ENCODE results near the gene FITM2.

Gene FITM2

DNA sequence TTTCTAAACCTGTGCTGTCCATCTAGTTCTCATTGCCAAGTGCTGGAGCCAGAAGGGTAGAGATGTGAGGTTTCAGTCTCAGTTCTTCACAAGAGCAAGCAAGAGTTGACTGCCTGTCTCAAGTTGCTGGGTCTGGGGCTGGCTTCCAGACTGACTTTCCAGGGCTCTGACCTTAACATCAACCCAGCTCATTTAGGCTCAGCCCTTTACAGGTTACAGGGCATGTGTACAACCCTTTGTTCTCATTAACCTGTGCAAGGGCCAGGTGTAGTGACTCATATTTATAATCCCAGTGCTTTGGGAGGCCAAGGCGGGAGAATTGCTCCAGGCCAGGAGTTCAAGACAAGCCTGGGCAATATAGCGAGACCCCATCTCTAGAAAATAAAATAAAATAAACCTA lies 30.6 kb downstream of the FITM2 start:
- DNase-seq (ENCODE audit: low spot score) = no peak
- TF ChIP-seq, protein P1, sequence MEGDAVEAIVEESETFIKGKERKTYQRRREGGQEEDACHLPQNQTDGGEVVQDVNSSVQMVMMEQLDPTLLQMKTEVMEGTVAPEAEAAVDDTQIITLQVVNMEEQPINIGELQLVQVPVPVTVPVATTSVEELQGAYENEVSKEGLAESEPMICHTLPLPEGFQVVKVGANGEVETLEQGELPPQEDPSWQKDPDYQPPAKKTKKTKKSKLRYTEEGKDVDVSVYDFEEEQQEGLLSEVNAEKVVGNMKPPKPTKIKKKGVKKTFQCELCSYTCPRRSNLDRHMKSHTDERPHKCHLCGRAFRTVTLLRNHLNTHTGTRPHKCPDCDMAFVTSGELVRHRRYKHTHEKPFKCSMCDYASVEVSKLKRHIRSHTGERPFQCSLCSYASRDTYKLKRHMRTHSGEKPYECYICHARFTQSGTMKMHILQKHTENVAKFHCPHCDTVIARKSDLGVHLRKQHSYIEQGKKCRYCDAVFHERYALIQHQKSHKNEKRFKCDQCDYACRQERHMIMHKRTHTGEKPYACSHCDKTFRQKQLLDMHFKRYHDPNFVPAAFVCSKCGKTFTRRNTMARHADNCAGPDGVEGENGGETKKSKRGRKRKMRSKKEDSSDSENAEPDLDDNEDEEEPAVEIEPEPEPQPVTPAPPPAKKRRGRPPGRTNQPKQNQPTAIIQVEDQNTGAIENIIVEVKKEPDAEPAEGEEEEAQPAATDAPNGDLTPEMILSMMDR (IDR thresholded peaks at IDR 0.05; ENCODE audit: poor library complexity, severe bottlenecking) = no peak
- no peaks in the 10 kb centered on the region for H3K9me3 ChIP-seq (ENCODE audit: severe bottlenecking)
- ATAC-seq (ENCODE audit: low read depth) = peak; percentile 26
- H3K27ac ChIP-seq (ENCODE audit: poor library complexity, severe bottlenecking) = no peak overlapping the region
- H3K36me3 ChIP-seq (ENCODE audit: low read depth) = no peaks in the 10 kb centered on the region
- no peaks in the 10 kb centered on the region for H3K27me3 ChIP-seq (ENCODE audit: insufficient read depth, poor library complexity, severe bottlenecking)
- no peak overlapping the region for H3K4me3 ChIP-seq (ENCODE audit: severe bottlenecking)
- H3K4me1 ChIP-seq (ENCODE audit: insufficient read depth, poor library complexity, severe bottlenecking) = peaks cover 18% of the 10 kb centered on the region

DNA sequence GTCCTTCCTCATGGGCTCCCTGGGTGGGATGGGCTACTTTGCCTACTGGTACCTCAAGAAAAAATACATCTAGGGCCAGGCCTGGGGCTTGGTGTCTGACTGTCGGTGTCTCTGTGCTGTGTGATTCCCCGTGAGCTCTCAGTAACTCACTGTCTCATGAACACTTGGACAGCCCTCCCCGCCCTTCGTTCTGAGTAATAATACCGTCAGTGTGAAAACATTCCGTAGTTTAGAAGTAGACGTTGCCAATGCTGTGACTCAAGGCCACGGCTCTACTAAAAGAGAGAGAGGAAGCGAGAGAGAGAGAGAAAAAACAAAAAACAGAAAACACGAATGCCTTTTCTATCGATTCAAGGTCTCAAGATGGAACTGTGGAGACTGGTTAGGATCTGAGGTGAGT lies 31.8 kb downstream of the FITM2 start:
- ATAC-seq (ENCODE audit: low read depth) = peak; percentile 98
- Histone ChIP-seq H3K4me3 (ENCODE audit: severe bottlenecking) (no peak overlapping the region), H3K9me3 (ENCODE audit: severe bottlenecking) (no peaks in the 10 kb centered on the region), H3K27ac (ENCODE audit: poor library complexity, severe bottlenecking) (peak overlapping the region; percentile 37), H3K27me3 (ENCODE audit: insufficient read depth, poor library complexity, severe bottlenecking) (no peaks in the 10 kb centered on the region), H3K36me3 (ENCODE audit: low read depth) (no peaks in the 10 kb centered on the region), H3K4me1 (ENCODE audit: insufficient read depth, poor library complexity, severe bottlenecking) (peaks cover 18% of the 10 kb centered on the region)
- TF ChIP-seq, protein P1 (IDR thresholded peaks at IDR 0.05; ENCODE audit: poor library complexity, severe bottlenecking) = no peak
- peak; percentile 93 for DNase-seq (ENCODE audit: low spot score)

DNA sequence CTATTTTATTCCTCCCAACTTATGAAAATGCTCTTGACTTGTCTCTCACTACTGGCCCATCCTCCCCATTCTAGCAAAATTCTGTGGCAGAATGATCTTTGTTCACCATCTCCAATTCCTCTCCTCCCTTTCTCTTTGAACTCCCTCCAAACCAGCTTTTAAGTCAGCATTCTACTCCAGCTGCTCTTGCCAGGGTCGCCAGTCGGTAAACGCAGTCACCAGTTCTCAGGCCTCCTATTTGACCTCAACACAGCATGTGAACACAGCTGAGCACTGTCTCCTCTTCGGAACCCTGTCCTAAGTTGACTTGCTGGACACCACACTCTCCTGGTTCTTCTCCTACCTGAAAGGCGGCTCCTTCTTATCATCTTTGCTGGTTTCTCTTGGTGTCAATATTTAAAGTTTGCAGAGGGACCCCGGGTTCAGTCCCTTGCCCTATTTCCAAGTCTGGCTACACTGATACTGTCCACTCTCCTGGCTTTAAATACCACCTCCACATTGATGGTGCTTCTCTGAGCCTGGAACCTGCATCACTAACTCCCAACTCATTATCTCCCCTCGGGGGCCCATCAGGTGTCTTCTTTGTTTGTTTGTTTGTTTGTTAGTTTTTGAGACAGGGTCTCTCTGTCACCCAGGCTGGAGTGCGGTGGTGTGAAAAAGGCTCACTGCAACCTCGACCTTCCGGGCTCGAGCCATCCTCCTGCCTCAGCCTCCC lies 36.5 kb downstream of the FITM2 start:
- Histone ChIP-seq H3K27me3 (ENCODE audit: insufficient read depth, poor library complexity, severe bottlenecking) (peaks cover 3% of the 10 kb centered on the region), H3K27ac (ENCODE audit: poor library complexity, severe bottlenecking) (no peak overlapping the region), H3K4me1 (ENCODE audit: insufficient read depth, poor library complexity, severe bottlenecking) (peaks cover 7% of the 10 kb centered on the region), H3K36me3 (ENCODE audit: low read depth) (no peaks in the 10 kb centered on the region), H3K4me3 (ENCODE audit: severe bottlenecking) (no peak overlapping the region), H3K9me3 (ENCODE audit: severe bottlenecking) (no peaks in the 10 kb centered on the region)
- no peak for DNase-seq (ENCODE audit: low spot score)
- TF ChIP-seq, protein P1 (IDR thresholded peaks at IDR 0.05; ENCODE audit: poor library complexity, severe bottlenecking) = no peak
- ATAC-seq (ENCODE audit: low read depth) = no peak

DNA sequence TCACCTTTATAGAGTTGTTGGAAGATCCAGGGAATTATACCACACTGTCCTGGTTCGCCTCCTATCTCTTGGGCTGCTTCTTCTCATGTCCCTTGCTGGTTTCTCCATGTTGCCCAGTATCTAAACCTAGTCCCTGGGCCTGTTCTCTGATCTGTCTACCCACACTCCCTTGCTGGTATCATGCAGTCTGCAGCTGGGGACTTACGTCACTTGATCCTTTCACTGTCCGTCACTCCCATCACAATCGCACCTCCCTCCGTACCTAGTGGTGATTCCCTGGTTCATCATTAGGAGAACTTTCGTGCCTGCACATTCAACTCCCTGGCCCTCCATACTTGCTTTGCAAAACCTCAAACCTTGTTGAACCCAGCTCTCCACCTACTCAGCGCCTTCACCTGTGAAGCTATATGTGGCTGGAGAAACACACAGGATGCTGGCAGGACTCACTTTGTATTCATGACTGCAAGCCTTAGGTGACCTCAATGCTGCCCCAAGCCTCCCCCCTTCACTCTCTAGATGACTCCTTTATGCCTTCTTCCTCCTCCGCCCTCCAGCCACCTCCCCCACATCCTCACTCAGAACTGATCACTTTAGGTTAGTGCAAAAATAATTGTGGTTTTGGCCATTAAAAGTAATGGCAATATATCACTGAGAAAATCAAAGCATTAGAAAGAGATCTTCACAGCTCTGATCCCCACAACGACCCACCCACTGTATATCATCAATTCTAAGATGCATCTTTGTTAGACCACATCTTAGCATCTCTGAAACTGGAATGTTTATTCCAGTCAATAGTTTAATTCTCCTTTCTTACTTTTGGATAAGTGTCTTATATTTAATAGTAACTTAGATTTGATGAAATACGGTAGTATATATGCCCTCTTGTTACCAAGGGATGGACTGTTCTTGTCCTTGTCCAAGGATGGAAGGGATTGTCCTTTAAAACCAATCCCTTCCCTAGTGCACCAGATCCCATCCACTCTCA lies 37.5 kb downstream of the FITM2 start:
- no peak for ATAC-seq (ENCODE audit: low read depth)
- H3K4me1 ChIP-seq (ENCODE audit: insufficient read depth, poor library complexity, severe bottlenecking) = no peaks in the 10 kb centered on the region
- TF ChIP-seq, protein P1 (IDR thresholded peaks at IDR 0.05; ENCODE audit: poor library complexity, severe bottlenecking) = no peak

More for the DNA sequence above, 37.5 kb downstream of the FITM2 start:
- H3K27me3 ChIP-seq (ENCODE audit: insufficient read depth, poor library complexity, severe bottlenecking) = peaks cover 3% of the 10 kb centered on the region
- no peaks in the 10 kb centered on the region for H3K9me3 ChIP-seq (ENCODE audit: severe bottlenecking)
- H3K27ac ChIP-seq (ENCODE audit: poor library complexity, severe bottlenecking) = no peak overlapping the region
- H3K4me3 ChIP-seq (ENCODE audit: severe bottlenecking) = no peak overlapping the region
- H3K36me3 ChIP-seq (ENCODE audit: low read depth) = no peaks in the 10 kb centered on the region
- DNase-seq (ENCODE audit: low spot score) = no peak
